Liver (tissue), 9 donors: Measurements from ENCODE around the gene TTC12. TPM values are rescaled to one million over a fixed set of nuclear protein-coding genes. Genes with fewer than 3 reads are reported as not detected.

Experiments
- DNase-seq: peaks from one replicate; pipeline ENCODE4 v3.0.0-alpha.2; 2017; ENCODE audit warnings: low spot score
- H3K27ac ChIP-seq, 2 donors: one replicate each; pipeline ENCODE4 v1.7.0; 2013; ENCODE audit warnings: inconsistent platforms in 2 of 2, low read length in 2 of 2, control low read depth in 1 of 2, low read depth in 1 of 2, mild to moderate bottlenecking in 1 of 2
- H3K27me3 ChIP-seq, 4 donors: one replicate each; pipeline versions ENCODE4 v1.6.1 to v1.7.0; 2013; ENCODE audit warnings: low read length in 3 of 4, inconsistent platforms in 1 of 4, mild to moderate bottlenecking in 1 of 4, moderate library complexity in 1 of 4; ENCODE audit not compliant: control insufficient read depth in 4 of 4, insufficient read depth in 4 of 4
- H3K36me3 ChIP-seq, 4 donors: one replicate each; pipeline versions ENCODE4 v1.6.1 to v1.7.0; 2013; ENCODE audit warnings: low read length in 3 of 4, mild to moderate bottlenecking in 3 of 4, low read depth in 1 of 4, moderate library complexity in 1 of 4; ENCODE audit not compliant: control insufficient read depth in 4 of 4, insufficient read depth in 3 of 4
- H3K4me1 ChIP-seq, 4 donors: one replicate each; pipeline versions ENCODE4 v1.6.1 to v1.7.0; 2013; ENCODE audit warnings: low read length in 3 of 4, mild to moderate bottlenecking in 3 of 4, moderate library complexity in 1 of 4; ENCODE audit not compliant: control insufficient read depth in 4 of 4, insufficient read depth in 4 of 4
- H3K4me3 ChIP-seq, 3 donors: one replicate each; pipeline versions ENCODE4 v1.6.1 to v1.7.0; 2013; ENCODE audit warnings: low read length in 3 of 3, control low read depth in 1 of 3, low read depth in 1 of 3, mild to moderate bottlenecking in 1 of 3
- H3K9ac ChIP-seq, 2 donors: one replicate each; pipeline ENCODE4 v1.7.0; 2013; ENCODE audit warnings: low read length in 2 of 2, mild to moderate bottlenecking in 2 of 2, moderate library complexity in 2 of 2, control low read depth in 1 of 2, low read depth in 1 of 2
- H3K9me3 ChIP-seq, 4 donors: one replicate each; pipeline versions ENCODE4 v1.6.1 to v1.7.0; 2013; ENCODE audit warnings: low read length in 3 of 4; ENCODE audit not compliant: control insufficient read depth in 4 of 4
- ATF3 ChIP-seq: IDR thresholded peaks from 2 replicates; pipeline ENCODE4 v1.6.1; 2016; ENCODE audit warnings: antibody characterized with exemption
- EGR1 ChIP-seq, 2 donors: IDR thresholded peaks; 2 replicates each; pipeline ENCODE4 v1.6.1; 2016 to 2018; ENCODE audit warnings: antibody characterized with exemption in 2 of 2, low read depth in 2 of 2
- FOXA1 ChIP-seq: IDR thresholded peaks from 2 replicates; pipeline ENCODE4 v1.6.1; 2016; ENCODE audit warnings: antibody characterized with exemption
- FOXA2 ChIP-seq: IDR thresholded peaks from 2 replicates; pipeline ENCODE4 v1.6.1; 2016; ENCODE audit warnings: antibody characterized with exemption
- GABPA ChIP-seq, 2 donors: IDR thresholded peaks in 1 of 2; conservative IDR thresholded peaks in 1 of 2; 2 replicates each; pipeline ENCODE4 v1.6.1; 2016; ENCODE audit warnings: antibody characterized with exemption in 2 of 2, mild to moderate bottlenecking in 1 of 2, moderate library complexity in 1 of 2
- HNF4A ChIP-seq, 2 donors: conservative IDR thresholded peaks; 2 replicates each; pipeline ENCODE4 v1.6.1; 2016; ENCODE audit warnings: antibody characterized with exemption in 2 of 2, mild to moderate bottlenecking in 2 of 2
- HNF4G ChIP-seq: IDR thresholded peaks from 2 replicates; pipeline ENCODE4 v1.6.1; 2016; ENCODE audit warnings: antibody characterized with exemption
- JUND ChIP-seq, 2 donors: IDR thresholded peaks; 2 replicates each; pipeline ENCODE4 v1.6.1; 2016; ENCODE audit warnings: antibody characterized with exemption in 2 of 2
- NR2F2 ChIP-seq: IDR thresholded peaks from 2 replicates; pipeline ENCODE4 v1.6.1; 2016; ENCODE audit warnings: antibody characterized with exemption
- RAD21 ChIP-seq, 2 donors: IDR thresholded peaks; 2 replicates each; pipeline ENCODE4 v1.6.1; 2016; ENCODE audit warnings: antibody characterized with exemption in 2 of 2, mild to moderate bottlenecking in 2 of 2
- REST ChIP-seq: IDR thresholded peaks from 2 replicates; pipeline ENCODE4 v1.6.1; 2016; ENCODE audit warnings: antibody characterized with exemption, mild to moderate bottlenecking
- RXRA ChIP-seq, 2 donors: IDR thresholded peaks; 2 replicates each; pipeline ENCODE4 v1.6.1; 2017 to 2018; ENCODE audit warnings: antibody characterized with exemption in 2 of 2, mild to moderate bottlenecking in 1 of 2
- SP1 ChIP-seq: IDR thresholded peaks from 2 replicates; pipeline ENCODE4 v1.6.1; 2018; ENCODE audit warnings: antibody characterized with exemption, mild to moderate bottlenecking
- TAF1 ChIP-seq: conservative IDR thresholded peaks from 2 replicates; pipeline ENCODE4 v1.6.1; 2016; ENCODE audit warnings: antibody characterized with exemption, mild to moderate bottlenecking
- YY1 ChIP-seq: IDR thresholded peaks from 2 replicates; pipeline ENCODE4 v1.6.1; 2016; ENCODE audit warnings: antibody characterized with exemption, mild to moderate bottlenecking
- WGBS: extraction: QIAGEN DNeasy Blood & Tissue Kit; methylation state at CpG from one replicate; pipeline ENCODE4 v1.1.7; 2013; 5-methylcytosine and 5-hydroxymethylcytosine counted together
- polyA plus RNA-seq, 2 donors: library from polyadenylated mRNA; stranded (reverse) in 1 of 2; unstranded in 1 of 2; fragments of 200-250 nt in 1 of 2; fragments of >200 nt in 1 of 2; fragmentation: Nextera tagmentation in 1 of 2; extraction: Ambion mirVana in 1 of 2; gene quantifications; one replicate each; pipeline versions ENCODE4 v1.2.1 to v1.2.3, GENCODE V29; 2013 to 2015
- total RNA-seq, 2 donors: library from RNA; depleted of rRNA; stranded (reverse); fragments of >200 nt; gene quantifications; one replicate each; pipeline ENCODE4 v1.2.3, GENCODE V29; 2014
- TF ChIP-seq, protein P1 (sequence below): IDR thresholded peaks from 2 replicates; pipeline ENCODE4 v1.6.1; 2016; ENCODE audit warnings: antibody characterized with exemption
- TF ChIP-seq, protein P2 (sequence below): IDR thresholded peaks from 2 replicates; pipeline ENCODE4 v1.6.1; 2016; ENCODE audit warnings: antibody characterized with exemption
- TF ChIP-seq, protein P3 (sequence below): fragments of 150-350 bp; IDR thresholded peaks from 2 replicates; pipeline ENCODE4 v1.5.1; 2017; ENCODE audit warnings: improper control_type of control experiment, low read depth, low read length; ENCODE audit not compliant: missing input control
- donor health status: healthy.
- donor health status: healthy.
- donor health status: healthy.
- donor health status: healthy.
- donor health status: healthy.

The TTC12 gene
- total and polyA plus RNA-seq, 4 donors = 2.8 to 9.0 (median 4.3) TPM

DNA sequence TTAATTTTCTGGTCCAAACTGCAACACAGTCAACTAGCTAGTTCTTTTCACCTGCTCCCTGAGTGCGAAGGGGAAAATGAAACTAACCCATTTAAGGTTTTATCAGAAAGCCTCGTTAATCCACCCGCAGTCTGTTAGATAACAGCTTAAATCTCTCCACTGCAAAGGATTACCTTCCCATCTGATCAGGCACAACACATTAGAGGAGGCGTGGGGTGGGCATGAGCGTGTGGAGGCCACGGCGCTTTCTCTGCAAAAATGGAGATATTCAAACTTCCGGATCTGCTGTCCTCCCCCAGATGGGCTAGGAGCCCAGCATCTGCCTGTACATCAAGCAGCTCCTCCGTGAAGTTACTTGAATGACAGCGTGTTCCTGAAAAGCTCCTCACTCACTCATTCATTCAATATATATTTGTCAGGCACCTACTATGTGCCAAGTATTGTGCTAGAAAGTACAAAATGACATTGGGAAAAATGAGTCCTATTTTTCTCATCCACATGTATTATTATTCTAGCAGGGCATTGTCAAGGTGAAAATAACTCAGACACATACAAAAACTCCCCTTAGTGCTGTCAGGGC lies 59.7 kb downstream of the TTC12 start:
- Histone ChIP-seq H3K4me3 (no peak overlapping the region), H3K27me3 (no peaks in the 10 kb centered on the region), H3K9me3 (no peaks in the 10 kb centered on the region), H3K36me3 (no peaks in the 10 kb centered on the region), H3K9ac (no peak overlapping the region), H3K4me1 (no peaks in the 10 kb centered on the region), H3K27ac (no peak overlapping the region)
- WGBS = 83% methylated on average over 10 of the region's 10 CpGs
- TF ChIP-seq RXRA (IDR thresholded peaks at IDR 0.05) = no peak
- TF ChIP-seq TAF1 = no peak
- TF ChIP-seq, protein P1, sequence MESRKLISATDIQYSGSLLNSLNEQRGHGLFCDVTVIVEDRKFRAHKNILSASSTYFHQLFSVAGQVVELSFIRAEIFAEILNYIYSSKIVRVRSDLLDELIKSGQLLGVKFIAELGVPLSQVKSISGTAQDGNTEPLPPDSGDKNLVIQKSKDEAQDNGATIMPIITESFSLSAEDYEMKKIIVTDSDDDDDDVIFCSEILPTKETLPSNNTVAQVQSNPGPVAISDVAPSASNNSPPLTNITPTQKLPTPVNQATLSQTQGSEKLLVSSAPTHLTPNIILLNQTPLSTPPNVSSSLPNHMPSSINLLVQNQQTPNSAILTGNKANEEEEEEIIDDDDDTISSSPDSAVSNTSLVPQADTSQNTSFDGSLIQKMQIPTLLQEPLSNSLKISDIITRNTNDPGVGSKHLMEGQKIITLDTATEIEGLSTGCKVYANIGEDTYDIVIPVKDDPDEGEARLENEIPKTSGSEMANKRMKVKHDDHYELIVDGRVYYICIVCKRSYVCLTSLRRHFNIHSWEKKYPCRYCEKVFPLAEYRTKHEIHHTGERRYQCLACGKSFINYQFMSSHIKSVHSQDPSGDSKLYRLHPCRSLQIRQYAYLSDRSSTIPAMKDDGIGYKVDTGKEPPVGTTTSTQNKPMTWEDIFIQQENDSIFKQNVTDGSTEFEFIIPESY = no peak
- no peak for TF ChIP-seq FOXA2
- no peak for TF ChIP-seq GABPA (IDR thresholded peaks at IDR 0.05 in 1 of 2, conservative IDR thresholded peaks at IDR 0.05 in 1 of 2)
- TF ChIP-seq NR2F2 = no peak
- no peak for TF ChIP-seq EGR1 (IDR thresholded peaks at IDR 0.05; ENCODE audit: low read depth in 2 of 2)
- no peak for TF ChIP-seq JUND (IDR thresholded peaks at IDR 0.05)
- no peak for TF ChIP-seq HNF4G
- no peak for TF ChIP-seq SP1
- no peak for TF ChIP-seq YY1
- TF ChIP-seq RAD21 (IDR thresholded peaks at IDR 0.05) = no peak
- no peak for TF ChIP-seq HNF4A (conservative IDR thresholded peaks at IDR 0.05)
- no peak for TF ChIP-seq FOXA1
- no peak for TF ChIP-seq ATF3
- no peak for TF ChIP-seq REST
- TF ChIP-seq, protein P2, sequence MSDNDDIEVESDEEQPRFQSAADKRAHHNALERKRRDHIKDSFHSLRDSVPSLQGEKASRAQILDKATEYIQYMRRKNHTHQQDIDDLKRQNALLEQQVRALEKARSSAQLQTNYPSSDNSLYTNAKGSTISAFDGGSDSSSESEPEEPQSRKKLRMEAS = no peak
- TF ChIP-seq, protein P3, sequence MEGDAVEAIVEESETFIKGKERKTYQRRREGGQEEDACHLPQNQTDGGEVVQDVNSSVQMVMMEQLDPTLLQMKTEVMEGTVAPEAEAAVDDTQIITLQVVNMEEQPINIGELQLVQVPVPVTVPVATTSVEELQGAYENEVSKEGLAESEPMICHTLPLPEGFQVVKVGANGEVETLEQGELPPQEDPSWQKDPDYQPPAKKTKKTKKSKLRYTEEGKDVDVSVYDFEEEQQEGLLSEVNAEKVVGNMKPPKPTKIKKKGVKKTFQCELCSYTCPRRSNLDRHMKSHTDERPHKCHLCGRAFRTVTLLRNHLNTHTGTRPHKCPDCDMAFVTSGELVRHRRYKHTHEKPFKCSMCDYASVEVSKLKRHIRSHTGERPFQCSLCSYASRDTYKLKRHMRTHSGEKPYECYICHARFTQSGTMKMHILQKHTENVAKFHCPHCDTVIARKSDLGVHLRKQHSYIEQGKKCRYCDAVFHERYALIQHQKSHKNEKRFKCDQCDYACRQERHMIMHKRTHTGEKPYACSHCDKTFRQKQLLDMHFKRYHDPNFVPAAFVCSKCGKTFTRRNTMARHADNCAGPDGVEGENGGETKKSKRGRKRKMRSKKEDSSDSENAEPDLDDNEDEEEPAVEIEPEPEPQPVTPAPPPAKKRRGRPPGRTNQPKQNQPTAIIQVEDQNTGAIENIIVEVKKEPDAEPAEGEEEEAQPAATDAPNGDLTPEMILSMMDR = no peak
- DNase-seq = no peak
